NCI-H146 treated with DMSO at 0.1 percent for 48 hours (cell line): Measurements from ENCODE around the gene GAD1.

Experiments used
- DNase-seq: peaks from one replicate; lab custom pipeline; 2025; ENCODE audit not compliant: unreplicated experiment; lab: John Stamatoyannopoulos, UW

GAD1 gene

DNA sequence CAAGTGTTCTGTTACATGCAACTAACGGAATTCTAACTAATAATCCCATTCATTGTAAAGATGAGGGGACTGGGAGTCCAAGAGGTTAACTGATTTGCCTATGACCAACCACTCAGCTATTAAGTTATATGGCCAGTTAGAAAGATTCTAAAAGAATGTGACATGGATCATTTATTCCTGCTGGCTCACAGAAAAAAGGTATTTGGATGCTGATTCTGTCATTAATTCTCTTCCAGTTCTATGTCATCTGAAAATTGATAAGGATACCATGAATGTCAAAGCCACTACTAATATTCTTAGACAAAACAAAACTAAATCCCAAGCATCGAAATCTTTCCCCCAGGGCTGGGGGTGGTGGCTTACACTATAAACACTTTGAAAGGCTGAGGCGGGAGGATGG lies 71.2 kb downstream of the GAD1 start:
- DNase-seq, result no peak

DNA sequence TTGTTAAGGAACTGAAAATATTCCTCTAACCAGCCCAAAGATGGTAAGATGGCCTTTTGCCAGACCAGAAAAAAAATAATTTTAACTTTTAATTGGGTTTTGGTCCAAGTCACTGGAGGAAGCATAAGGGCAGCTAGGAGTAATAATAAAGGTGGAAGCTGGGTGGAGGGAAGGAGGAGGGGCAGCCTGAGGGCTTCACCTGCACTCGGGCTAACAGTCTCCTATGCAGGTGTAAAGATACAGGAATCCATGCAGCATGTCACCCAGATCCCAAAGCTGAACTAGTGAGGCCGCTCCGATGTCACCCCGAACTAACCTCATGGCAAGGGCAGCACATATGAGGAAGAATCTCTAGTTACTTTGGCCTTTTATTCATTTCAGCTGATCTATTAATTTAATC lies 75.2 kb downstream of the GAD1 start:
- DNase-seq, result no peak

DNA sequence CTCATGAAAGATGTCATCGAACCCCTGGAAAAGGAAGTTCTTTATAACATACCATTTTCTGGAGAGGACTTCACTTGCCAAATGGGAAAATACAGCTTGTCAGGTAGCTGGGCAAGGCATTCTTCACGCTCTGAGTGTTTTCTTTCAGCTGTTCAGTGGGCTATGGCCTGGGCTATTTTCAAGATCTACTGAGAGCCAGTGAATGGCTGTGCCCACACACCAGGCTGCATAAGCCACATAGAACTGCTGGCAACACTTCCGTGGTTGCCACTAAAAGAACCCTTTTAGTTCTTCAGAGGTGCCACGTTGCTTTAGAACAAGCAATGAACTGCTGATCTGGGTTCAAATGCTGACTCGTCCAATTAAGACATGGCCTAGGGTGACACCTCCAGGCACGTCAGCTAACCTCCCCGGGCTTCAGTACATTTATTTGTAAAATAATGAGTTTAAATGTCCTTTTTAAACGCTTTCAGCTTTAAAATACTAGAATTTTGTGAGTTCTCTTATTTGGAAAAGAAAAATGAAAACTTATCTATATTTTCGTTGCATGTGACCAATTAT lies 75.8 kb downstream of the GAD1 start:
- no peak for DNase-seq

DNA sequence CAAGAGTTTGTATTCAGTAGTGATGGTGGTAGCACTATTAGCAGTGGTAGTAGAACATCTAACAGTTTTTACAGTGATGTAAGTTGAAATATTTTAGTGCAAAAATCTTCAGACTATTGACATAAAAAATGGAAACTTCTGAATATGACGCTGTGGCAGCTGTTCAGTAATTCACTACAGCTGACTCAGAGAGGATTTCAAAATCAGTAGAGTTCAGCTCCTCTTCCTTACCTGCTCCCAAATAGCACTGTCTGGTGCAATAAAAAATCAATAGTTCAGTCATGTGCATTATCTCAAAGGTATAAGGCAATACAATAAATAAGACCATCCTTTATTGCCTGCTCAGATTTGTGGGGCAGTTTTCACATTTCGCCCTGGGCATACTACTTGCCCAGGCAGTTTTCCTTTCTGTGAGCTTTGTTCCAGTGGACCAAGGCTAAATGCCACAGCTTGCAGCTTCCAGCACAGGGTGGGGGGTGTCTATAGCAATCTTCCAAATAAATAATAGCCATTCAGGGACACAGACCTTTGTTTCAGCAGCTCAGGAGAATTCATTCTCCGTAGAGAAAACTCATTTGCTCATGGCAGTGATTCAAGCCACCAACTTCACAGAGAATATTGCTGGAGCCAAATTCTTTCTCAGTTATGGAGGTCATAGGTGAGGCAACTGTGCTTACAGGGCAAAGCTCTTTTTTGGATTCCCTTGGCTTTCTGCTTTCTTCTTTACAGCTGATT lies 78.5 kb downstream of the GAD1 start:
- no peak for DNase-seq

DNA sequence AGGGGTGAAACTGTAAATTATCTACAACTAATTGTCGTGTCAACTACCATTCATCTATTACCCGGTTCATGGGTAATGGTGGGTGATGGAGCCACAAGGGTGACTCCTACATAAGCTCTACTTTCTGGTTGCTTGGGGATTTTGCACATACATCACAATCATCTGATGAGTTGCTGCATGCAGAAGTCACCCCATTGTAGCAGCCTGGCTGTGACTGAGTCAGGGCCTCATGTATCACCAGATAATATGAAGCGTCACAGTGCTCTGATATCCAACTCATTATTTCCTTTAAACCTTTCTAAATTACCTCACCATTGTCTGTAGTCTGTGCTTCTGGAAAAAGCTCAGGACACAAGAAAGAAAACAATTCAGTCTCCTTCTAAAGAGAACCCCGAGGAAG lies 79.9 kb downstream of the GAD1 start:
- no peak for DNase-seq

DNA sequence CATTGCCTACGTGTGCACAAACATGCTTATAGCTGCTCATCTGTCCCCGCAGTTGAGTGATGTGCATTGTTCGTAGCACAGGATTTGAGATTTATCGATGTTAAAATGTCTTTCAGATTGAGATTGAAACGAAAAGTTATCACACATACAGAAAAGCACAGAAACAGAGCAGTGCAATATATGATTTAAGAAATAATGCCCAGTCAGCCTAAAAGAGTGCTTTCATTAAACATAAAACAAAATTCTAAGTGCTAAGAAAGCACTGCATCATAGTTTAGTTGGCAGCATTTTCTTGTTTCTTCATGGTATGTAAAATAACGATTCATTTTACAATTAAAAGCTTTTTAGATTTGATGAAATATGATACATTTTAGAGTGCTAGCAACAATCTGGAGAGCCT lies 80.4 kb downstream of the GAD1 start:
- no peak for DNase-seq

DNA sequence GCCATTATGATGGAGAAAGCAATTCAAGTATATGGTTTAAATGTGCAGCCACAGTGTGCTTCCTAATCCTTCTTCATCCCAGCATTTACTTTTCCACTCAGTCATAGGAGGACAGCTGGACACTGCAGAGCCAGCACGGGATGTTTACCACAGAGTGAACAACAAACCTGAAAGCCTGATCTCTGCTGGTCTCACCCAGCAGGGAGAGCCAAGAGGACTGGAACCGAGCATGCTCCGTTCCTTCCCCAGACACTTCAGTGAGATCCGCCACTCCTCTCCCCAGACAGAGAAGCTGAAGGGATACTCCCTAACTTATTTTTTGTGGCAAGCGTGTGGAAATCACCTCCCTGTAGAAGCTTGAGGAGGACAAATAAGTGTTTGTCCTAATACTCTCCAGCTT lies 89.2 kb downstream of the GAD1 start:
- DNase-seq, result no peak
